ENCODE results near the gene PYY.
"Not testable (repeated sequence)": the region's sequence is repeated elsewhere in the genome, so short reads cannot be mapped to it uniquely, and the experiment has no call there.

PYY gene

DNA sequence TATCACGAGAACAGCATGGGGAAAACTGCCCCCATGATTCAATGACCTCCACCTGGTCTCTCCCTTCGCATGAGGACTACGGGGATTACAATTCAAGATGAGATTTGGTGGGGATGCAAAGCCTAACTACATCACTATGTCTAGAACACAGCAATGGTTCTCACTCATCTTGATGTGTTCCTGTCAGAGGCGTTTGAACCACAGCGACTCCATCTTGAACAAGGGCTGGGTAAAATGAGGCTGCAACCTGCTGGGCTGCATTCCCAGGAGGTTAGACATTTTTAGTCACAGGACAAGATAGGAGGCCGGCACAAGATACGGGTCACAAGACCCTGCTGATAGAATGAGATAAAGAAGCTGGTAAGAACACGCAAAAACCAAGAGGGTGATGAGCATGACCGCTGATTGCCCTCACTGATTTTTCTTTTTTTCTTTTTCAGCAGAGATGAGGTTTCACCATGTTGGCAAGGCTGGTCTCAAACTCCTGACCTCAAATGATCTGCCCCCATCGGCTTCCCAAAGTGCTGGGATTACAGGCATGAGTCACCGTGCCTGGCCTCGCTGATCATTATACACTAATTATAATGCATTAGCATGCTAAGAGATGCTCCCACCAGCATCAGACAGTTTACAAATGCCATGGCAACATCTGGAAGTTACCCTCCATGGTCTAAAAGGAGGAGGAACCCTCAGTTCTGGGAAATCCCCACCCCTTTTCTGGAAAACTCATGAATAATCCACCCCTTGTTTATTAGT, 8.5 kb downstream of the PYY start:
- no peak for DNase-seq (ENCODE audit: low spot score)

GRCh38 chr17:43942051-43942685, 11.6 kb downstream of the PYY start, which contains the start of gene PPY:
TSS of gene PPY (minus strand) at chr17:43942476. CDS start at chr17:43941654, 822 bp downstream.
- DNase-seq (ENCODE audit: low spot score) = no peak

DNA sequence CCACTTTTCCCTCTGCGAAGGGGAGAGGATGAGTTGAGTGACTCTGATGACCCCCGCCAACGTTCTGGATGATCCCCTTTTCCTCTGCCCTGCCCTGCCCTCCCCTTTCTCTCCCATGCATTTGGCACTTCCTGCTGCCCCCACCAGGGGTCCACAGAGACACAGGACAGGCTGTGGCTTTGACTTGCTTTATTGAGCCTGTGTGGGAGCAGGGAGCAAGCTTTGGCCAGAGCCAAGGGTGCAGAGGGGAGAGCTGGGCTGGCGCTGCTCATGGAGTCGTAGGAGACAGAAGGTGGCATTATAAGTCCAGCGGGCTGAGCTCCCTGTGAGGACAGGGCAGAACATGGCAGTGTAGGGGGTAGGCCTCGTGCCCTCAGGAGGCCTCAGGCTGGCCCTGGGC, 13.1 kb downstream of the PYY start:
- no peak for DNase-seq (ENCODE audit: low spot score)

DNA sequence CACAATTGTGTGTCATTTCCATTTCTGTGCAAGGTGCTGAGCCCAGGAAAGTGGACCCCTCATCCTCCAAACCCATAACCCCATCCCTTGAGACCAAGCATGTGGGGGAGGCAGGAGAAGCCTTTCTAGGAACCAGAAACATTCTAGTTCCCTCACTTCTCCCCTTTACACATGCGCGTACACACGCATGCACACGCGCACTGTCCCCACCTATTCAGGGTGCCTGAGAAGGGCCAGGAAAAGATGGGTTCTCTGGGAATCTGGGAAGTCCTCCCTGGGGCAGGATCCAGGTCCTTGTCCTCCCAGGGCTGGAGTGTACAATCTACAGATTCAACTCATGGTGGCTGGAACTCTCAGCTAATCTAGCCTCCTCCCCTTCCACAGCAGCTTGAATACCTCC, 13.9 kb downstream of the PYY start:
- no peak for DNase-seq (ENCODE audit: low spot score)

GRCh38 chr17:43939452-43939851, 14.3 kb downstream of the PYY start:
- not testable (repeated sequence) for DNase-seq (ENCODE audit: low spot score)

DNA sequence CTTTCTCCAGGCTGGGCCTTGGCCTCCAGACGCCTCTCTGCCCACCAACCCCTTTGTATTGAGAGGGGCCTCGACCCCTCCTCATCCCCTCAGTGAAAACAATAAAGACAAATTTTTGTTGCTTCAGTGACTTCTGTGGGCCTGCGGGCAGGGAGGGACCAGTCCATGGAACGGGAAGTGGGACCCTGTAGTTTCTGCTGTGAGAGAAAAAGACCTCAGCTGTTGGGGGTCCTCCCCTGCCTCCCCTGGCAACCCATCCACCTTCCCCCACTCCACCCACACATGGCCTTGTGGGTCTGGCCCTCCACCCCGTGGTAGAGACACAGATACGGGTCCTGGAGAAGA, 14.9 kb downstream of the PYY start:
- DNase-seq (ENCODE audit: low spot score) = no peak

GRCh38 chr17:43936434-43936833, 17.3 kb downstream of the PYY start:
- no peak for DNase-seq (ENCODE audit: low spot score)

- no peak for DNase-seq (ENCODE audit: low spot score)
These were observed 17.8 kb downstream of the PYY start for GRCh38 chr17:43935926-43936261.

- no peak for DNase-seq (ENCODE audit: low spot score)
These were observed 18.4 kb downstream of the PYY start for GRCh38 chr17:43935204-43935925.

- DNase-seq (ENCODE audit: low spot score) = no peak
These were observed 20.8 kb downstream of the PYY start for GRCh38 chr17:43932923-43933322.

DNA sequence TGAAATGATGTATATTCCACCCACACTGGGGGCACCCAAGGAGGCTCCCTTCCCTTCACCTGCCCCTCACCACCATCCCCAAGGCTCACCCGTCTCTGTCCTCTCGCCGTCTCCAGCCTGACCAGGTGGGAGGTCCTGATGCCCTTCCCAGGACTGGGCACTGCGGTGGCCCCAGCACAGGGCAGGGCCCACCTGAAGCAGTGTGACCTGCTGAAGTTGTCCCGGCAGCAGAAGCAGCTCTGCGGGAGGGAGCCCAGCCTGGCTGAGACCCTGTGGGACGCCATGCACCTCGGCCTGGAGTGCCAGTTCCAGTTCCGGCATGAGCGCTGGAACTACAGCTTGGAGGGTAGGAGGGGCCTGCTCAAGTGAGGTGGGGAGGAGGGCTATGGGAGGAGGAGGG, 21.4 kb downstream of the PYY start:
- no peak for DNase-seq (ENCODE audit: low spot score)

DNA sequence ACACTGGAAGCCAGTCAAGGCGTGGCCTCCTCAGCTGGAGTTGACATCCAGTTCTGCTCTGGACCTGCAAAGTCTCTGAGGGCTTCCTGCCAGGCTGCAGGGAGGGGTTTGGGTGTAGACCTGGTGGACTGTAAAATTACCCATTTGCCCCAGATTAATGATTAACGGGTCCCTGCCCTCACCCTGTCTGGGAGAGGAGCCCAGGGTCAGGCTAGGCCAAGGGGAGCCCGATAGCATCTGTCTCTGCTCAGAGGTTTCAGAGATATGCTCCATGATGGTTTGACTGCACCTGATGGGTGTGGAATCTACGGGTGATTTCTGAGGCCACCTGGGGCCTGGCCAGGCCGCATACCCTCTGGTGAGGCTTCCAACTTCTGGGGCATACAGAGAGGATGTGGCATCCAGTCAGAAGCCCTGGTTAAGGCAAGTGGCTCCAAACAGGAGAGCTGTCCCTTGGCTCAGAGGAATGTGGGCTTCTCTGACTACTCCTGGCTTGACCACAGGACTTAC, 22.6 kb downstream of the PYY start:
- DNase-seq (ENCODE audit: low spot score) = no peak

DNA sequence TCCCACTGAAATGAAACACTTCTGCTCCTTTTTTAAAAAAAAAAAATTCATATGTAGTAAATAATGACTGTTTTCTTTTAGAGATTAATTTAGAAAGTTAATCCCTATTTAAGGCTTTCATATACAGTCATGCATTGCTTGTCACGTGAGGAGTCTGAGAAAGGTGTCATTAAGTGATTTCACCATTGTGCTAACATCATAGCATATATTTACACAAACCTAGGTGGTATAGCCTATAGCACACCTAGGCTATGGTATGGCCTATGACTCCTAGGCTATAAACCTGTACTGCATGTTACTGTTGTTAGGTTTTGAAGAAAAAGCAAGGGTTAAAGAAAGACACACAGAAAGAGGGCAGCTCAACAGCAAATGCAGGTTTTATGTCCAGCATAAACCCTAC, 25.1 kb downstream of the PYY start:
- no peak for DNase-seq (ENCODE audit: low spot score)

GRCh38 chr17:43927929-43928328, 25.8 kb downstream of the PYY start:
- DNase-seq (ENCODE audit: low spot score) = not testable (repeated sequence)

GRCh38 chr17:43927060-43927864, 26.5 kb downstream of the PYY start:
- DNase-seq (ENCODE audit: low spot score) = no peak

DNA sequence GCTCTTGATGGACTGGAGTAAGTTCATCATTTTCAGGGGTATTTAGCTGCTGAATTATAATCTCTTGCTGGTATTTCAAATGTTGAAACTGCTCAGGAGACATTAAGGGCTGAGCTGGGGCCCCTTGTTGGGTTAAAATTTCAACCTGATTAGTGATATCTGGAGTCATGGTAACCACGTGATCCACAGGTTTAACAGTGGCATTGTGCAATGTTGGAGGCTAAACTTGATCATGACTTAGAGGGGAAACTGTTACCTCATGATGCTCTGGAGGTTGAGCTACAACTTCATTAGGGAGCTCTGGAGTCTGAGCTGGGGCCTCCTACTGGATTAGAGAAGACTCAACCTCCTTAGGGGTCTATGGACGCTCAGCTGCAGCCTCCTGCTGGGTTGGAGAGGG, 29.2 kb downstream of the PYY start:
- no peak for DNase-seq (ENCODE audit: low spot score)

- DNase-seq (ENCODE audit: low spot score) = no peak
These were observed 33.1 kb downstream of the PYY start for GRCh38 chr17:43920500-43921095.

- DNase-seq (ENCODE audit: low spot score) = no peak
These were observed 35.7 kb downstream of the PYY start for GRCh38 chr17:43918026-43918389.

DNA sequence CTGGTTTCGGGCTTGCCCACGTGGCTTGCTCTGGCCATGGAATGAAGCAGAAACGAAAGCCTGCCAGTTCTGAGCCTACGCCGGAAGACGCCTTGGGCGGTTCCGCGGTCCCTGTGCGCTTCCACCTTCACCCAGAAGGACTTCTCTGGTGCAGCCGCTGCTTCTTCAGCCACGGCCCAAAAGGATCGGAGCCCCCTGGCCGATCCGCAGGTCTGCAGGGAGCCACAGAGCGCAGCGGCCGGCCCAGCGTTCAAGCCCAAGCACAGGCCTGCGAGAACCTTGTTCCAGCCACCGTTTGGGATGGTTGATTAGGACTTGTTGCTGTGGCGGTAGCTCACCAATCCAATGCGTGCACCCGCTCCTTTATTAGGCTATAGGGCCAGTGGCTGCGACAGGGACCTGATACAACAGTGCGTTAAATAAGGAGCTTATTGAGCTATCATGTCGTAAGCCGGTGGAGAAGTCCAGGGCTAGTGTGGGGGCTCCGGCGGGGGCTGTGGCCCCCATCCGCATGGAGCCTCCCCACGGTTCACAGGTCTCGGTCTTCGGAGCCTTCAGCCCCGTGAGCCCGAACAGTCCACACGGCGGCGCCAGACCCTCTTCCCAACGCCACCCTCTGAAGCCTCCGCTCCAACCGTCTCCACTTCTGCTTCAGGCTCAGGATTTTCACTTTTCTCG, 36.3 kb downstream of the PYY start:
- no peak for DNase-seq (ENCODE audit: low spot score)

DNA sequence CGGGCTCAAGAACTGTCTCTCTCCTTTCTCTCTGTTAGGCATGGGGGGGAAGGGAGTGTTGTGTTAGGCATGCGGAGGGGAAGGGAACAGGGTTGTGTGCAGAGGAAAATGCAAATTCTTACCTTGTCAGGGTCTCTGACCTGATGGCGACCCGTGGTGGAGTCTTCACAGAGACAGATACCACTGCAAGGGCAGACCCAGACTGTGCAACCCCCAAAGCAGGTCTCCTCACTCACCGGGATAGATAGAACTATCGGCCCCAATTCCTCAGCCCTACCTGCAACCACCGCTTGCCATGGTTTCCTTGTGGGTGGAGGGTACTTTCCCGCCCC, 36.8 kb downstream of the PYY start:
- no peak for DNase-seq (ENCODE audit: low spot score)

DNA sequence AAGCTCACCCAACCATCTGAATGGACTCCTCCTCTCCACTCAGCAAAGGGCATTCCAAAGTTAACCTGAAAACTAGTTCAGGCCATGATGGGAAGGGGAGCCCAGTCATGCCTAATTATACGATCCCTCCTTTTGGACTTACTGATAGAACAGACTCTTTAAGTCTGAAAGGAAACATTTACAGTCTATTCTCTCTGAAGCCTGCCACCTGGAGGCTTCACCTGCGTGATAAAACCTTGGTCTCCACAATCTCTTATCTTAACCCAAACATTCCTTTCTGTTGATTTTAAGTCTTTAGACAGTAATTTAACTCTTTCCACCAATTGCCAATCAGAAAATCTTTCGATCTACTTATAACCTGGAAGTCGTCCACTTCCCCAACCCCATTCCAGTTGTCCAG, 37.4 kb downstream of the PYY start:
- no peak for DNase-seq (ENCODE audit: low spot score)

GRCh38 chr17:43915559-43915958, 38.2 kb downstream of the PYY start:
- no peak for DNase-seq (ENCODE audit: low spot score)
